HG02840 (cell line): Measurements from ENCODE around the gene CLASRP.
"Not testable (repeated sequence)": the region's sequence is repeated elsewhere in the genome, so short reads cannot be mapped to it uniquely, and the experiment has no call there.

Source experiments
- ATAC-seq: cut with Tn5 transposase; IDR thresholded peaks from one replicate; pipeline ENCODE4 v1.9.1; 2021; ENCODE audit warnings: mild to moderate bottlenecking, moderate library complexity, moderate number of reproducible peaks; ENCODE audit not compliant: unreplicated experiment, low FRiP score

The CLASRP gene

GRCh38 chr19:45100201-45100600 is 61.4 kb downstream of the CLASRP start:
- no peak for ATAC-seq

GRCh38 chr19:45100846-45101252 is 62.0 kb downstream of the CLASRP start:
- ATAC-seq = no peak

- no peak for ATAC-seq
These were observed 63.0 kb downstream of the CLASRP start for GRCh38 chr19:45101806-45102205.

GRCh38 chr19:45102481-45102880 is 63.6 kb downstream of the CLASRP start:
- ATAC-seq = no peak

GRCh38 chr19:45103156-45103507 is 64.3 kb downstream of the CLASRP start:
- no peak for ATAC-seq

- no peak for ATAC-seq
These were observed 64.9 kb downstream of the CLASRP start for GRCh38 chr19:45103508-45104319.

- ATAC-seq = no peak
These were observed 66.0 kb downstream of the CLASRP start for GRCh38 chr19:45104658-45105349.

GRCh38 chr19:45106363-45106762 is 67.5 kb downstream of the CLASRP start:
- ATAC-seq = not testable (repeated sequence)

GRCh38 chr19:45107621-45108150 is 68.8 kb downstream of the CLASRP start:
- ATAC-seq = no peak

- ATAC-seq = no peak
These were observed 72.0 kb downstream of the CLASRP start for GRCh38 chr19:45110851-45111266.

- ATAC-seq = no peak
These were observed 73.4 kb downstream of the CLASRP start for GRCh38 chr19:45112111-45112827.

- ATAC-seq = no peak
These were observed 74.8 kb downstream of the CLASRP start for GRCh38 chr19:45113628-45114027.

GRCh38 chr19:45114116-45114515 is 75.3 kb downstream of the CLASRP start:
- no peak for ATAC-seq

GRCh38 chr19:45115809-45116615 is 77.2 kb downstream of the CLASRP start:
- no peak for ATAC-seq

- ATAC-seq = no peak
These were observed 78.3 kb downstream of the CLASRP start for GRCh38 chr19:45117167-45117594.

GRCh38 chr19:45117671-45118070 is 78.8 kb downstream of the CLASRP start:
- ATAC-seq = no peak

- no peak for ATAC-seq
These were observed 79.3 kb downstream of the CLASRP start for GRCh38 chr19:45118106-45118505.

- not testable (repeated sequence) for ATAC-seq
These were observed 79.9 kb downstream of the CLASRP start for GRCh38 chr19:45118591-45119355.

- no peak for ATAC-seq
These were observed 80.7 kb downstream of the CLASRP start for GRCh38 chr19:45119582-45119981.
